ENCODE data around the gene UMAD1. TPM values are rescaled to one million over a fixed set of nuclear protein-coding genes. Genes with fewer than 3 reads are reported as not detected.

Gene UMAD1
- polyA plus RNA-seq, 1 of the 3 experiments (the other 2 are of a cell fraction): 13.9 TPM

DNA sequence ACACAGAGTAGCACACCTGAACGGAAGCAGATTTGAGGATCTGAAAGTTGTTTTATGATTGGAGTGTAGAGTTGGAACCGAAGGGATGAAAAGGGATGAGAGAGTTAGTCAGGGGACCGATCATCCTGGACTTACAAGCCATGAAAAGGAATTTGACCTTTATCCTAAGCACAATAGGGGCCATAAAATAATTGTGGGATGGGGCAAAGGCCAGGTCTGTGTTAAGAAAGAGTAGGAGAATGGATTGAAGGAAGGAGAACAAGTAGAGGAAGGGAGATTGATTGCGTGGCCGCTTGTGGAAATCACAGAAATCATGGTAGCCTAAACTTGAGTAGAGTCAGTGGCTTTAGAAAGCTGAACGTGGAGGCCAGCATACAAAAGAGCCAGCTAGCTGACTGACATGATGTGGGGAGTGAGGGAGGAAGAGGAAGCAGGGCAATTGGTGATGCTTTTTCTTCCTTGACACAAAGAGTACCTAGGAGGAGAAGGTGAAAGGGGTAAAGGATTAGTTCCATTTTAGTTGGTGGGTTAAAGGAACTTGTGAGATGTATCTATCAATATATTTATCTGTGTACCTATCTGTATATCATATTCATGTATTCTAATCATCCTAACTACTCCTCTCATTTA lies 144.9 kb downstream of the UMAD1 start (continued):
- no peak for TF ChIP-seq POLR2AphosphoS5 (IDR thresholded peaks at IDR 0.05; ENCODE audit: low read depth, low read length)

DNA sequence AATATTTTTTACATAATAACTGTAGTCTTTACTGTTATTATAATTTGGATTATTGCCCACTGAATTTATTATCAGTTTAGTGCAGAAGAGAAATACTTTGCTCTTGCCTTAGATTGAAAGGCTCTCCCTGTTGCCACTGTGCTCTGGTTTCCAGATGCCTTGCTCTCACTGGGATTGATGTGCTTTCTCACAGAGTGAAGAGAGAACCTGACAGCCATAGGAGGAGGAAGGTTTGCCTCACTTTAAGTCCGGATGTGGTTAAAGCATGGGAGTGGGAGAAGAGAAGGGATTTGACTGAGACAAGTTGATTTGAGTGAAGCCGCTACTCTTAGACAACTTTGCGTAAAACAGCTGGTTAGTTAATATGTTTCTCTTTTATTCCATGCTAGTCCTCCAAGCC lies 146.0 kb downstream of the UMAD1 start:
- Histone ChIP-seq H3K9ac (no peak overlapping the region), H2AFZ (ENCODE audit: low read depth) (no peak overlapping the region), H3K9me3 (no peaks in the 10 kb centered on the region), H3K27ac (ENCODE audit: low read depth in 2 of 2, low read length in 1 of 2) (peak overlapping the region in 1 of 2 experiments; percentile 62; a peak in 2 of 4 replicates), H3K4me1 (ENCODE audit: control insufficient read depth in 1 of 2, insufficient read depth in 2 of 2, low read depth in 1 of 2, low read length in 1 of 2) (peaks cover 0 to 14% of the 10 kb centered on the region in 2 experiments; a peak in 2 of 4 replicates), H3K4me3 (ENCODE audit: low read depth in 2 of 2, low read length in 1 of 2) (no peak overlapping the region), H3K27me3 (ENCODE audit: insufficient read depth) (no peaks in the 10 kb centered on the region), H3K36me3 (replicated peaks in 1 of 2; ENCODE audit: control insufficient read depth in 1 of 2, insufficient read depth in 2 of 2, low read length in 1 of 2) (no peaks in the 10 kb centered on the region), H3K79me2 (ENCODE audit: insufficient read depth) (no peaks in the 10 kb centered on the region), H3K9me2 (no peaks in the 10 kb centered on the region), H3K4me2 (no peak overlapping the region), H3F3A (replicated peaks; ENCODE audit: insufficient read depth) (no peaks in the 10 kb centered on the region), H4K20me1 (ENCODE audit: insufficient read depth) (no peaks in the 10 kb centered on the region)
- 0 out of 2 replicates have a peak, but pooled peaks have one; percentile 8 for TF ChIP-seq TCF12 (IDR thresholded peaks at IDR 0.05)
- peak; percentile 51 for TF ChIP-seq CHD2 (IDR thresholded peaks at IDR 0.05; ENCODE audit: low read length, partially characterized antibody)
- 0 out of 2 replicates have a peak, but pooled peaks have one; percentile 2 for TF ChIP-seq RAD21 (IDR thresholded peaks at IDR 0.05; ENCODE audit: low read length)
- TF ChIP-seq RCOR1 (IDR thresholded peaks at IDR 0.05; ENCODE audit: low read length): peak; percentile 46; the same call in 1 of the 2 replicates
- no peak for TF ChIP-seq SIN3A (IDR thresholded peaks at IDR 0.05; ENCODE audit: borderline replicate concordance, low read depth, low read length)
- 0 out of 2 replicates have a peak, but pooled peaks have one; percentile 50 for TF ChIP-seq FOXJ3 (CRISPR knock-in tag; IDR thresholded peaks at IDR 0.05)
- TF ChIP-seq GATA2 (CRISPR knock-in tag; IDR thresholded peaks at IDR 0.05): peak; percentile 20; the same call in 1 of the 2 replicates
- no peak for TF ChIP-seq GABPA (IDR thresholded peaks at IDR 0.05; ENCODE audit: low read depth)
- ChIA-PET CTCF (interaction anchor here (1.7 kb wide), 1 partner anchor 105 kb away, joined by 7 read pairs; no protein-coding TSS in a partner anchor), POLR2A (no interaction called here)
- WGBS (ENCODE audit: low lambda C conversion rate): 78% methylated on average over 3 of the region's 3 CpGs
- peak; percentile 69 for DNase-seq

DNA sequence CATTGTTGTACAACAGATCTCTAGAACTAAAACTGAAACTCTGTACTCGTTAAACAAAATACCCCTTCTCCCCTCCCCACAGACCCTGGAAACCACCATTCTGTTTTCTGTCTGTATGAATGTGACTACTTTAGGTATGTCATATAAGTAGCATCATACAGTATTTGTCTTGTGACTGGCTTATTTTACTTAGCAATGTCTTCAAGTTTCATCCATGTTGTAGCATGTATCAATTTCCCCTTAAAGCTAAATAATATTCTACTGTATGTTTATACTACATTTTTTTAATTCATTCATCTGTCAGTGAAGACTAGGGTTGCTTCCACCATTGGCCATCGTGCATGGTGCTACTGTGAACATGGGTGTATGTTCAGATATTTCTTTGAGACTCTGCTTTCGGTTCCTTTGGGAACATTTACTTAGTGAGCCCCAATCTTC lies 149.0 kb downstream of the UMAD1 start:
- TF ChIP-seq ELF1 (IDR thresholded peaks at IDR 0.05) (no peak), NRF1 (IDR thresholded peaks at IDR 0.05; ENCODE audit: low read depth, low read length) (no peak), SIN3A (IDR thresholded peaks at IDR 0.05; ENCODE audit: borderline replicate concordance, low read depth, low read length) (no peak), POLR2AphosphoS5 (IDR thresholded peaks at IDR 0.05; ENCODE audit: low read depth, low read length) (no peak), EP300 (IDR thresholded peaks at IDR 0.05; ENCODE audit: borderline replicate concordance in 1 of 2, low read depth in 1 of 2, low read length in 1 of 2) (no peak)
- H3K9me2 ChIP-seq: no peaks in the 10 kb centered on the region
- ChIA-PET POLR2A (no interaction called here), CTCF (no interaction called here)
- H3K4me2 ChIP-seq: no peak overlapping the region
- DNase-seq: no peak
- H3K79me2 ChIP-seq (ENCODE audit: insufficient read depth): no peaks in the 10 kb centered on the region
- no peaks in the 10 kb centered on the region for H4K20me1 ChIP-seq (ENCODE audit: insufficient read depth)
- H3K27me3 ChIP-seq (ENCODE audit: insufficient read depth): no peaks in the 10 kb centered on the region
- H3F3A ChIP-seq (replicated peaks; ENCODE audit: insufficient read depth): no peaks in the 10 kb centered on the region
- H3K4me1 ChIP-seq (ENCODE audit: control insufficient read depth in 1 of 2, insufficient read depth in 2 of 2, low read depth in 1 of 2, low read length in 1 of 2): peaks cover 4 to 14% of the 10 kb centered on the region in 2 experiments; a peak in 3 of 4 replicates
- no peak overlapping the region for H3K27ac ChIP-seq (ENCODE audit: low read depth in 2 of 2, low read length in 1 of 2)
- no peak overlapping the region for H2AFZ ChIP-seq (ENCODE audit: low read depth)
- H3K9me3 ChIP-seq: no peaks in the 10 kb centered on the region
- no peak overlapping the region for H3K4me3 ChIP-seq (ENCODE audit: low read depth in 2 of 2, low read length in 1 of 2)
- no peaks in the 10 kb centered on the region for H3K36me3 ChIP-seq (replicated peaks in 1 of 2; ENCODE audit: control insufficient read depth in 1 of 2, insufficient read depth in 2 of 2, low read length in 1 of 2)
- H3K9ac ChIP-seq: no peak overlapping the region
- 91% methylated on average over 3 of the region's 3 CpGs for WGBS (ENCODE audit: low lambda C conversion rate)
